Neutrophil (primary cell): ENCODE data around the gene DOCK3.

Source experiments
- H3K27ac ChIP-seq: fragments of 200-600 bp; sonication (generic); 2 replicates; pipeline ENCODE4 v1.5.1; 2016; ENCODE audit warnings: mild to moderate bottlenecking, moderate library complexity
- H3K27me3 ChIP-seq: fragments of 200-600 bp; sonication (generic); 2 replicates; pipeline ENCODE4 v1.6.0; 2016; ENCODE audit warnings: mild to moderate bottlenecking
- H3K36me3 ChIP-seq: fragments of 200-600 bp; sonication (generic); 2 replicates; pipeline ENCODE4 v1.5.1; 2017
- H3K4me1 ChIP-seq, 2 experiments: fragments of 200-600 bp in 1 of 2; sonication (generic) in 1 of 2; 1 replicate in 1 of 2; 2 replicates in 1 of 2; pipeline versions ENCODE4 v1.5.1 to v1.6.1; 2013 to 2016; ENCODE audit warnings: low read depth in 1 of 2, low read length in 1 of 2, mild to moderate bottlenecking in 1 of 2, moderate library complexity in 1 of 2; ENCODE audit not compliant: control insufficient read depth in 1 of 2, insufficient read depth in 1 of 2
- H3K4me3 ChIP-seq, 2 experiments: fragments of 200-600 bp in 1 of 2; sonication (generic) in 1 of 2; 1 replicate in 1 of 2; 2 replicates in 1 of 2; pipeline ENCODE4 v1.5.1; 2013 to 2016; ENCODE audit warnings: low read depth in 1 of 2, low read length in 1 of 2, mild to moderate bottlenecking in 1 of 2, moderate library complexity in 1 of 2
- H3K9me3 ChIP-seq: fragments of 200-600 bp; sonication (generic); 2 replicates; pipeline ENCODE4 v1.5.1; 2016
- TF ChIP-seq, protein P1 (sequence below): fragments of 200-600 bp; sonication (generic); IDR thresholded peaks from 2 replicates; pipeline ENCODE4 v1.5.1; 2016; ENCODE audit warnings: antibody characterized with exemption

Gene DOCK3

DNA sequence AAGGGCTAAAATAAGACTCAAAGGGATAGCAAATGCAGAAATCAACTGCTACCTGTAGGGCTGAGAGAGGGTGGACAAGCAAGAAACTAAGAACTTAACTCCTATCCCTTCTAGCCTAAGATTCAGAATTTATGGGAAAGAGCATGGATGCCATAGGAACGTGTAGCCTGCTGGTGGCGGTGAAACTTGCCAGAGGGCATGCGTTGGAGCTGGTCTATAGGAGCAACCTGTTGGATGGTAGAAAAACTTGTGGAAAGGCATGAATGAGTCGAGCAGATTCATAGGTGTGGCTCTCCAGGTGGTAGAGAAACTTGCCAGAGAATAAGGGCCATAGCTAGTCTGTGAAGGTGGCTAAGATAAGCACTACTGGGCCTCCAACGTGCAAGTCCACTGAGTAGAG lies 137.2 kb downstream of the DOCK3 start:
- TF ChIP-seq, protein P1, sequence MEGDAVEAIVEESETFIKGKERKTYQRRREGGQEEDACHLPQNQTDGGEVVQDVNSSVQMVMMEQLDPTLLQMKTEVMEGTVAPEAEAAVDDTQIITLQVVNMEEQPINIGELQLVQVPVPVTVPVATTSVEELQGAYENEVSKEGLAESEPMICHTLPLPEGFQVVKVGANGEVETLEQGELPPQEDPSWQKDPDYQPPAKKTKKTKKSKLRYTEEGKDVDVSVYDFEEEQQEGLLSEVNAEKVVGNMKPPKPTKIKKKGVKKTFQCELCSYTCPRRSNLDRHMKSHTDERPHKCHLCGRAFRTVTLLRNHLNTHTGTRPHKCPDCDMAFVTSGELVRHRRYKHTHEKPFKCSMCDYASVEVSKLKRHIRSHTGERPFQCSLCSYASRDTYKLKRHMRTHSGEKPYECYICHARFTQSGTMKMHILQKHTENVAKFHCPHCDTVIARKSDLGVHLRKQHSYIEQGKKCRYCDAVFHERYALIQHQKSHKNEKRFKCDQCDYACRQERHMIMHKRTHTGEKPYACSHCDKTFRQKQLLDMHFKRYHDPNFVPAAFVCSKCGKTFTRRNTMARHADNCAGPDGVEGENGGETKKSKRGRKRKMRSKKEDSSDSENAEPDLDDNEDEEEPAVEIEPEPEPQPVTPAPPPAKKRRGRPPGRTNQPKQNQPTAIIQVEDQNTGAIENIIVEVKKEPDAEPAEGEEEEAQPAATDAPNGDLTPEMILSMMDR: no peak
- Histone ChIP-seq H3K4me1 (no peaks in the 10 kb centered on the region), H3K27me3 (no peaks in the 10 kb centered on the region), H3K4me3 (no peak overlapping the region), H3K27ac (no peak overlapping the region), H3K9me3 (no peaks in the 10 kb centered on the region), H3K36me3 (no peaks in the 10 kb centered on the region)

- no peaks in the 10 kb centered on the region for H3K36me3 ChIP-seq
- no peak overlapping the region for H3K27ac ChIP-seq
- H3K4me3 ChIP-seq: no peak overlapping the region
- H3K9me3 ChIP-seq: no peaks in the 10 kb centered on the region
- H3K4me1 ChIP-seq: no peaks in the 10 kb centered on the region
- H3K27me3 ChIP-seq: no peaks in the 10 kb centered on the region
- TF ChIP-seq, protein P1: no peak
Observed at GRCh38 chr3:50815844-50816243, 141.1 kb downstream of the DOCK3 start.

- Histone ChIP-seq H3K4me1 (no peaks in the 10 kb centered on the region), H3K9me3 (no peaks in the 10 kb centered on the region), H3K27ac (no peak overlapping the region), H3K4me3 (no peak overlapping the region), H3K27me3 (no peaks in the 10 kb centered on the region), H3K36me3 (no peaks in the 10 kb centered on the region)
- TF ChIP-seq, protein P1: no peak
Observed at GRCh38 chr3:50816894-50817293, 142.2 kb downstream of the DOCK3 start.

- H3K27ac ChIP-seq: no peak overlapping the region
- H3K27me3 ChIP-seq: no peaks in the 10 kb centered on the region
- TF ChIP-seq, protein P1: no peak
- H3K4me1 ChIP-seq: no peaks in the 10 kb centered on the region
- H3K4me3 ChIP-seq: no peak overlapping the region
- no peaks in the 10 kb centered on the region for H3K9me3 ChIP-seq
- no peaks in the 10 kb centered on the region for H3K36me3 ChIP-seq
Observed at GRCh38 chr3:50817756-50818529, 143.2 kb downstream of the DOCK3 start.

DNA sequence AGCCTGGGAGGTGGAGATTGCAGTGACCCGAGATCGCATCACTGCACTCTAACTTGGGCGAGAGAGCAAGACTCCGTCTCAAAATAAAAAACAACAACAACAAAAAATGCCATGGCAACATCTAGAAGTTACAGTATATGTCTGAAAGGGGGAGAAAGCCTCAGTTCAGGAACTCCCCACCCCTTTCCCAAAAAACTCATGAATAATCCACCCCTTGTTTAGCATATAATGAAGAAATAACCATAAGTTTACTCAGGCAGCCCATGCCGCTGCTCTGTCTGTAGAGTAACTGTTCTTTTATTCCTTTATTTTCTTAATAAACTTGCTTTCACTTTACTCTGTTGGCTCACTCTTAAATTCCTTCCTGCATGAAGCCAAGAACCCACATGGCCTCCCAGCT lies 145.2 kb downstream of the DOCK3 start:
- Histone ChIP-seq H3K27me3 (no peaks in the 10 kb centered on the region), H3K4me1 (no peaks in the 10 kb centered on the region), H3K27ac (no peak overlapping the region), H3K36me3 (no peaks in the 10 kb centered on the region), H3K4me3 (no peak overlapping the region), H3K9me3 (no peaks in the 10 kb centered on the region)
- TF ChIP-seq, protein P1: no peak
